KMS-11 (cell line): ENCODE data around the gene PARP1.

Experiments
- H2AFZ ChIP-seq: fragments of 200-600 bp; sonication (generic); 2 replicates; pipeline ENCODE4 v1.6.1; 2016; ENCODE audit warnings: antibody characterized with exemption, mixed run types, low read depth
- H3K27ac ChIP-seq: fragments of 200-600 bp; sonication (generic); 2 replicates; pipeline ENCODE4 v1.6.1; 2016; ENCODE audit warnings: mild to moderate bottlenecking, mixed run types
- H3K27me3 ChIP-seq: fragments of 200-600 bp; sonication (generic); 2 replicates; pipeline ENCODE4 v1.6.1; 2017; ENCODE audit warnings: mild to moderate bottlenecking, low read depth, mixed run types, moderate library complexity; ENCODE audit not compliant: insufficient read depth
- H3K36me3 ChIP-seq: fragments of 200-600 bp; sonication (generic); 2 replicates; pipeline ENCODE4 v1.6.1; 2017; ENCODE audit warnings: mild to moderate bottlenecking, mixed run types; ENCODE audit not compliant: insufficient read depth
- H3K4me1 ChIP-seq: fragments of 200-600 bp; sonication (generic); 2 replicates; pipeline ENCODE4 v1.6.1; 2016; ENCODE audit warnings: mild to moderate bottlenecking, low read depth, mixed run types; ENCODE audit not compliant: poor library complexity, severe bottlenecking
- H3K4me2 ChIP-seq: fragments of 200-600 bp; sonication (generic); 2 replicates; pipeline ENCODE4 v1.7.0; 2016; ENCODE audit warnings: mild to moderate bottlenecking, mixed run types
- H3K4me3 ChIP-seq: fragments of 200-600 bp; sonication (generic); IDR thresholded peaks from 2 replicates; pipeline ENCODE4 v1.6.1; 2017; ENCODE audit warnings: low read depth, low read length, mixed read lengths; ENCODE audit not compliant: insufficient read depth
- H3K79me2 ChIP-seq: fragments of 200-600 bp; sonication (generic); 2 replicates; pipeline ENCODE4 v1.6.1; 2016; ENCODE audit warnings: low read depth, mixed run types; ENCODE audit not compliant: insufficient read depth
- H3K9ac ChIP-seq: fragments of 200-600 bp; sonication (generic); 2 replicates; pipeline ENCODE4 v1.6.1; 2016; ENCODE audit warnings: mild to moderate bottlenecking, mixed run types
- H4K20me1 ChIP-seq: fragments of 200-600 bp; sonication (generic); 2 replicates; pipeline ENCODE4 v1.6.1; 2016; ENCODE audit warnings: mild to moderate bottlenecking, mixed run types; ENCODE audit not compliant: insufficient read depth
- TF ChIP-seq, protein P1 (sequence below): fragments of 200-600 bp; sonication (generic); conservative IDR thresholded peaks from 2 replicates; pipeline ENCODE4 v1.6.1; 2017; ENCODE audit warnings: low read depth, mild to moderate bottlenecking, antibody characterized with exemption, low read length, moderate library complexity, mixed read lengths

PARP1 gene

DNA sequence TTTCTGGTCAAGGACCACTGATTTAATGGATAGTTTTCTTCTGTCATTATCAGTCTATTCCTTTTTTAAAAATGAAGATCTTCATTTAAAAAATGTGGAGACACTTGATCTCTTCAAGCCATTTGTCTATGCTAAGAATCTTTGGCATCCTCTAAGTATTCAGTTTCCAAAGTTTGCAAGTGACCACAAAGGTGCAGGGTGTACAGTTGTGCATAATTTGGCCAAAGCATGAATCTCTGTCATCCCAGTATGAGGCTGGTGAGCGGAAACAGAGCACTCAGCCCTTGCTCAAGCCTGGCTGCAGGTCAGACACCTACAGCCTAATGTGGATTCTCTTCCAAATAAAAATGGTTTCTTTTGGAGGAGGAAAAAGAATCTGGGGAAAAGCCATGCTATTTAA lies 19.8 kb downstream of the PARP1 start:
- no peaks in the 10 kb centered on the region for H3K27me3 ChIP-seq
- no peak overlapping the region for H3K9ac ChIP-seq
- TF ChIP-seq, protein P1, sequence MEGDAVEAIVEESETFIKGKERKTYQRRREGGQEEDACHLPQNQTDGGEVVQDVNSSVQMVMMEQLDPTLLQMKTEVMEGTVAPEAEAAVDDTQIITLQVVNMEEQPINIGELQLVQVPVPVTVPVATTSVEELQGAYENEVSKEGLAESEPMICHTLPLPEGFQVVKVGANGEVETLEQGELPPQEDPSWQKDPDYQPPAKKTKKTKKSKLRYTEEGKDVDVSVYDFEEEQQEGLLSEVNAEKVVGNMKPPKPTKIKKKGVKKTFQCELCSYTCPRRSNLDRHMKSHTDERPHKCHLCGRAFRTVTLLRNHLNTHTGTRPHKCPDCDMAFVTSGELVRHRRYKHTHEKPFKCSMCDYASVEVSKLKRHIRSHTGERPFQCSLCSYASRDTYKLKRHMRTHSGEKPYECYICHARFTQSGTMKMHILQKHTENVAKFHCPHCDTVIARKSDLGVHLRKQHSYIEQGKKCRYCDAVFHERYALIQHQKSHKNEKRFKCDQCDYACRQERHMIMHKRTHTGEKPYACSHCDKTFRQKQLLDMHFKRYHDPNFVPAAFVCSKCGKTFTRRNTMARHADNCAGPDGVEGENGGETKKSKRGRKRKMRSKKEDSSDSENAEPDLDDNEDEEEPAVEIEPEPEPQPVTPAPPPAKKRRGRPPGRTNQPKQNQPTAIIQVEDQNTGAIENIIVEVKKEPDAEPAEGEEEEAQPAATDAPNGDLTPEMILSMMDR, result no peak
- peaks cover 15% of the 10 kb centered on the region for H4K20me1 ChIP-seq
- no peak overlapping the region for H3K27ac ChIP-seq
- no peak overlapping the region for H3K4me3 ChIP-seq
- no peak overlapping the region for H2AFZ ChIP-seq
- no peak overlapping the region for H3K4me2 ChIP-seq
- H3K4me1 ChIP-seq, result no peaks in the 10 kb centered on the region
- peaks cover 27% of the 10 kb centered on the region for H3K79me2 ChIP-seq
- peaks cover 38% of the 10 kb centered on the region; the same call in 1 of the 2 replicates for H3K36me3 ChIP-seq

DNA sequence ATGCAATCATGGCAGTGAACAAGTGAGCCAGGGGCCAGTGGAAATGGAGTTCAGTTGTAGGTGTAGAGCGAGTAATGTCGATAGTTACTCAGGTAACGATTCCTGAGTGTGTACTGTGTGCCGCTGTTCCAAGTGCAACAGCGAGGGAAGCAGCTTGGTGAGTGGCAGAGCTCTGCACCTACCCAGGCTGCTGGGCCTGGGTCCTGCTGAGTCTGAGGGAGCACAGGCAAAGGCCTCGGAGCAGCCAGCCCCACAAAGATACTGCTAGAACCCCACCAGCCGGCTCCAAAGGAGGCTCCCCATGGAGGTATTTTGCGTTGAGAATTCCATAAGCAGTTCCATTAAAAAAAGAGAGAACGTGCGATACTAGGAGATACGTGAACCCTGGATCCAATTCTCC lies 23.2 kb downstream of the PARP1 start:
- H3K27me3 ChIP-seq, result no peaks in the 10 kb centered on the region
- H3K36me3 ChIP-seq, result peaks cover 61% of the 10 kb centered on the region; the same call in 1 of the 2 replicates
- H4K20me1 ChIP-seq, result no peaks in the 10 kb centered on the region; the same call in 1 of the 2 replicates
- peaks cover 20% of the 10 kb centered on the region for H3K4me1 ChIP-seq
- no peak overlapping the region for H3K27ac ChIP-seq
- no peak overlapping the region for H3K4me3 ChIP-seq
- no peak overlapping the region for H3K4me2 ChIP-seq
- H2AFZ ChIP-seq, result no peak overlapping the region
- TF ChIP-seq, protein P1, result no peak
- no peak overlapping the region for H3K9ac ChIP-seq
- no peaks in the 10 kb centered on the region; the same call in 1 of the 2 replicates for H3K79me2 ChIP-seq

DNA sequence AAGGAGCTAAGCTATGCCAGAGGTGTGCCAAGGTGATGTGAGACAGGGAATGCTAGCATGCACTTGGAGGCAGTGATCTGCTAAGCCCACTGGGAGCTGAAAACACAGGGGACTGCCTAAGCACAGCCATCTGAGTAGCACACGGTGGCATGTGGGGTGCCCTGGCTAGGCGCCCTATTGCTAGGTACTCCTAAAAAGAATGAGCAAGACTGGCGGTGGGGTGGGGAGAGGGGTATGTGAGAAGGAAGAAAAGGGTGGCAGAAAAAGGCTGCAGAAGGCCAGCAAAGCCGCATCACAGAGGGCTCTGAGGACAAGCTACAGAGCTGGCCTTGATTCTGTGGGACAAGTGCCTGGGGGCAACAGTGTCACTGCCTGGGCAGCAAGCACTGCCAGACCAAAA lies 23.9 kb downstream of the PARP1 start:
- H3K79me2 ChIP-seq, result no peaks in the 10 kb centered on the region; the same call in 1 of the 2 replicates
- H3K4me3 ChIP-seq, result no peak overlapping the region
- H2AFZ ChIP-seq, result no peak overlapping the region
- H4K20me1 ChIP-seq, result no peaks in the 10 kb centered on the region
- H3K27me3 ChIP-seq, result no peaks in the 10 kb centered on the region
- no peak overlapping the region for H3K4me2 ChIP-seq
- peaks cover 65% of the 10 kb centered on the region; the same call in 1 of the 2 replicates for H3K36me3 ChIP-seq
- H3K4me1 ChIP-seq, result peaks cover 20% of the 10 kb centered on the region
- H3K27ac ChIP-seq, result no peak overlapping the region
- TF ChIP-seq, protein P1, result no peak
- H3K9ac ChIP-seq, result no peak overlapping the region

DNA sequence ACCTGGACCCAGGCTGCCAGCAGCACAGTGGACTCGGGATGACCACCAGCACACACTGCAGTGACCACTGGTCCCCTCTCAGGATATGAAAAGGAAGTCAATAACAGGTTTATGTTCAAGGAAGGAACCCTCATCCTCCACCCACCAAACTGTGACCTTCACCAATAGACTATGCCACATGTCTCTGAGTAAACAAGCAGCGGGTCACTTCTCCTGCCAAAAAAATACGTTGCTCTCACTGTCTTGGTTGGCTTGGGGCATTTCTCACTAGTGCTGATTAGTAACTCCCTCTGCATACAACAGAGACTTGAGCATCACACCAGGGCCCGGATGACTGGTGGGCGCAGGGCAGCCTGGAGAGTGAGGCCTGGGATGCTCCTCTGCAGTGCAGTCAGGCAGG lies 25.9 kb downstream of the PARP1 start:
- H3K36me3 ChIP-seq, result peaks cover 51% of the 10 kb centered on the region; the same call in 1 of the 2 replicates
- TF ChIP-seq, protein P1, result no peak

More for the DNA sequence above, 25.9 kb downstream of the PARP1 start:
- Histone ChIP-seq H3K79me2 (no peaks in the 10 kb centered on the region; the same call in 1 of the 2 replicates), H3K27ac (peak overlapping the region; percentile 5; the same call in 1 of the 2 replicates), H3K27me3 (no peaks in the 10 kb centered on the region), H2AFZ (no peak overlapping the region), H3K4me3 (no peak overlapping the region), H3K4me1 (peaks cover 20% of the 10 kb centered on the region), H3K4me2 (no peak overlapping the region), H4K20me1 (no peaks in the 10 kb centered on the region), H3K9ac (no peak overlapping the region)
